ENCODE results near the gene SAMD3.
"Not testable (repeated sequence)": the region's sequence is repeated elsewhere in the genome, so short reads cannot be mapped to it uniquely, and the experiment has no call there.

The SAMD3 gene

GRCh38 chr6:130207979-130208649, 14.6 kb downstream of the SAMD3 start:
- no peak for DNase-seq

- DNase-seq, result no peak
Observed at GRCh38 chr6:130206479-130206878, 16.3 kb downstream of the SAMD3 start.

GRCh38 chr6:130204322-130204721, 18.4 kb downstream of the SAMD3 start:
- no peak for DNase-seq

GRCh38 chr6:130203370-130203769, 19.4 kb downstream of the SAMD3 start:
- no peak for DNase-seq

GRCh38 chr6:130202782-130203181, 20.0 kb downstream of the SAMD3 start:
- no peak for DNase-seq

GRCh38 chr6:130200020-130200419, 22.7 kb downstream of the SAMD3 start:
- DNase-seq, result no peak

- DNase-seq, result no peak
Observed at GRCh38 chr6:130198483-130199035, 24.2 kb downstream of the SAMD3 start.

- not testable (repeated sequence) for DNase-seq
Observed at GRCh38 chr6:130197816-130198482, 24.8 kb downstream of the SAMD3 start.

GRCh38 chr6:130194434-130194833, 28.3 kb downstream of the SAMD3 start:
- DNase-seq, result not testable (repeated sequence)

GRCh38 chr6:130190701-130191690, 31.8 kb downstream of the SAMD3 start:
- DNase-seq, result no peak

- no peak for DNase-seq
Observed at GRCh38 chr6:130189531-130190397, 33.0 kb downstream of the SAMD3 start.

- DNase-seq, result no peak
Observed at GRCh38 chr6:130188207-130188899, 34.4 kb downstream of the SAMD3 start.

GRCh38 chr6:130187335-130188206, 35.2 kb downstream of the SAMD3 start:
- DNase-seq, result no peak

- DNase-seq, result no peak
Observed at GRCh38 chr6:130185658-130186057, 37.1 kb downstream of the SAMD3 start.

- peak; percentile 28 for DNase-seq
Observed at GRCh38 chr6:130183271-130184222, 39.2 kb downstream of the SAMD3 start.

GRCh38 chr6:130182466-130182865, 40.3 kb downstream of the SAMD3 start:
- DNase-seq, result no peak

GRCh38 chr6:130178692-130179091, 44.1 kb downstream of the SAMD3 start:
- DNase-seq, result no peak

- no peak for DNase-seq
Observed at GRCh38 chr6:130176378-130176777, 46.4 kb downstream of the SAMD3 start.

- not testable (repeated sequence) for DNase-seq
Observed at GRCh38 chr6:130173377-130174004, 49.3 kb downstream of the SAMD3 start.
